IMR-90 (cell line): ENCODE results near the gene CD2BP2. TPM values are rescaled to one million over a fixed set of nuclear protein-coding genes. Genes with fewer than 3 reads are reported as not detected.
A peak's percentile ranks its signal among the peaks of the same experiment; 100 is the strongest.

Experiments used
- ATAC-seq: fragments of 200-7000 bp; cut with Tn5 transposase; 2 replicates; pipeline ENCODE4 v1.9.1; 2020; ENCODE audit warnings: low read depth, mild to moderate bottlenecking, moderate library complexity
- BruUV-seq: library from RNA; stranded (reverse); fragments of 400-500 nt; replicated peaks from 2 replicates; lab custom pipeline; 2021; lab: Mats Ljungman, UMichigan
- CTCF ChIA-PET: fragments of 300-600 bp; formaldehyde crosslinking; extraction: SDS; loops from one replicate; lab custom pipeline; 2021; ENCODE audit warnings: antibody characterized with exemption; lab: Yijun Ruan, JAX
- POLR2A ChIA-PET: fragments of 300-600 bp; sonication (Branson Sonifier 250); formaldehyde crosslinking; loops from one replicate; lab custom pipeline; 2022; ENCODE audit warnings: antibody characterized with exemption; ENCODE audit not compliant: unreplicated experiment; lab: Charles Lee
- DNase-seq: peaks from one replicate; pipeline ENCODE4 v3.0.0; 2013
- H2AFZ ChIP-seq: replicated peaks from 2 replicates; pipeline ENCODE3; 2013; ENCODE audit warnings: low read length, mild to moderate bottlenecking; ENCODE audit not compliant: poor library complexity
- H2AK5ac ChIP-seq: 2 replicates; pipeline ENCODE4 v1.6.1; 2013; ENCODE audit warnings: low read depth, low read length, inconsistent platforms
- H2AK9ac ChIP-seq: replicated peaks from 2 replicates; pipeline ENCODE3; 2013; ENCODE audit warnings: mild to moderate bottlenecking, low read depth, low read length, moderate library complexity; ENCODE audit not compliant: poor library complexity
- H2BK120ac ChIP-seq: 2 replicates; pipeline ENCODE4 v1.6.1; 2013; ENCODE audit warnings: low read depth, low read length, inconsistent platforms
- H2BK15ac ChIP-seq: 3 replicates; pipeline ENCODE4 v1.6.1; 2013; ENCODE audit warnings: low read depth, low read length, inconsistent platforms
- H2BK20ac ChIP-seq: 2 replicates; pipeline ENCODE4 v1.6.1; 2013; ENCODE audit warnings: low read depth, mild to moderate bottlenecking, inconsistent platforms, low read length, moderate library complexity
- H2BK5ac ChIP-seq: 2 replicates; pipeline ENCODE4 v1.6.1; 2013; ENCODE audit warnings: mild to moderate bottlenecking, low read depth, low read length, inconsistent platforms; ENCODE audit not compliant: poor library complexity, severe bottlenecking
- H3K14ac ChIP-seq: replicated peaks from 2 replicates; pipeline ENCODE4 v1.6.1; 2013; ENCODE audit warnings: low read depth, low read length, inconsistent platforms
- H3K18ac ChIP-seq: 2 replicates; pipeline ENCODE4 v1.6.1; 2013; ENCODE audit warnings: low read depth, low read length, control low read depth
- H3K23ac ChIP-seq: 2 replicates; pipeline ENCODE4 v1.6.1; 2013; ENCODE audit warnings: low read depth, low read length, inconsistent platforms
- H3K27ac ChIP-seq: 2 replicates; pipeline ENCODE4 v1.5.1; 2013; ENCODE audit warnings: mild to moderate bottlenecking, control low read depth, low read length; ENCODE audit not compliant: insufficient read depth
- H3K27me3 ChIP-seq: 2 replicates; pipeline ENCODE4 v1.6.1; 2013; ENCODE audit warnings: low read length; ENCODE audit not compliant: control insufficient read depth, insufficient read depth
- H3K36me3 ChIP-seq: 2 replicates; pipeline ENCODE4 v1.6.1; 2013; ENCODE audit warnings: low read length, mixed read lengths; ENCODE audit not compliant: control insufficient read depth, insufficient read depth
- H3K4ac ChIP-seq: 2 replicates; pipeline ENCODE4 v1.6.1; 2013; ENCODE audit warnings: low read depth, low read length, inconsistent platforms
- H3K4me1 ChIP-seq: 2 replicates; pipeline ENCODE4 v1.6.1; 2013; ENCODE audit warnings: low read length, mixed read lengths; ENCODE audit not compliant: control insufficient read depth, insufficient read depth
- H3K4me2 ChIP-seq: 2 replicates; pipeline ENCODE4 v1.6.1; 2013; ENCODE audit warnings: low read depth, mild to moderate bottlenecking, control low read depth, low read length, moderate library complexity
- H3K4me3 ChIP-seq: 2 replicates; pipeline ENCODE4 v1.5.1; 2013; ENCODE audit warnings: low read depth, mild to moderate bottlenecking, control low read depth, low read length, moderate library complexity; ENCODE audit not compliant: insufficient read depth
- H3K56ac ChIP-seq: 2 replicates; pipeline ENCODE4 v1.6.1; 2013; ENCODE audit warnings: low read length, inconsistent platforms; ENCODE audit not compliant: insufficient read depth; ENCODE audit errors: extremely low read depth
- H3K79me1 ChIP-seq, 2 experiments: 2 replicates each; pipeline ENCODE4 v1.6.1; 2013; ENCODE audit warnings: low read length in 2 of 2, inconsistent platforms in 1 of 2, low read depth in 1 of 2
- H3K9ac ChIP-seq: 2 replicates; pipeline ENCODE4 v1.6.1; 2013; ENCODE audit warnings: low read depth, low read length, control low read depth
- H3K9me1 ChIP-seq: 2 replicates; pipeline ENCODE4 v1.6.1; 2013; ENCODE audit warnings: low read length, inconsistent platforms; ENCODE audit not compliant: insufficient read depth
- H3K9me3 ChIP-seq: 2 replicates; pipeline ENCODE4 v1.6.1; 2013; ENCODE audit warnings: low read length; ENCODE audit not compliant: control insufficient read depth, insufficient read depth
- H4K20me1 ChIP-seq: 2 replicates; pipeline ENCODE4 v1.6.1; 2013; ENCODE audit warnings: low read length, inconsistent platforms; ENCODE audit not compliant: insufficient read depth
- H4K5ac ChIP-seq: 2 replicates; pipeline ENCODE4 v1.6.1; 2013; ENCODE audit warnings: mild to moderate bottlenecking, low read depth, low read length, control low read depth
- H4K8ac ChIP-seq, 2 experiments: 2 replicates each; pipeline ENCODE4 v1.6.1; 2013; ENCODE audit warnings: low read depth in 2 of 2, low read length in 2 of 2, control low read depth in 1 of 2, inconsistent platforms in 1 of 2
- H4K91ac ChIP-seq: 2 replicates; pipeline ENCODE4 v1.6.1; 2013; ENCODE audit warnings: low read depth, low read length, inconsistent platforms; ENCODE audit not compliant: insufficient read depth
- BHLHE40 ChIP-seq: fragments of 150-350 bp; IDR thresholded peaks from 2 replicates; pipeline ENCODE4 v1.6.1; 2016; ENCODE audit warnings: mild to moderate bottlenecking, low read depth, low read length
- CEBPB ChIP-seq: IDR thresholded peaks from 2 replicates; pipeline ENCODE4 v1.6.1; 2012; ENCODE audit warnings: low read depth, low read length, improper control_type of control experiment
- CHD1 ChIP-seq: IDR thresholded peaks from 2 replicates; pipeline ENCODE4 v1.6.1; 2012; ENCODE audit warnings: low read depth, low read length, improper control_type of control experiment
- CTCF ChIP-seq: conservative IDR thresholded peaks from 2 replicates; pipeline ENCODE4 v1.5.1; 2012; ENCODE audit warnings: mild to moderate bottlenecking, low read depth, low read length, improper control_type of control experiment
- ELK1 ChIP-seq: fragments of 150-350 bp; IDR thresholded peaks from 2 replicates; pipeline ENCODE4 v1.6.1; 2016; ENCODE audit warnings: low read depth, mild to moderate bottlenecking, low read length, moderate library complexity, borderline replicate concordance
- FOS ChIP-seq: fragments of 150-350 bp; IDR thresholded peaks from 2 replicates; pipeline ENCODE4 v1.6.1; 2016; ENCODE audit warnings: low read depth, low read length
- MAZ ChIP-seq: IDR thresholded peaks from 2 replicates; pipeline ENCODE4 v1.6.1; 2012; ENCODE audit warnings: low read depth, mild to moderate bottlenecking, low read length, improper control_type of control experiment, moderate library complexity, borderline replicate concordance
- MXI1 ChIP-seq: IDR thresholded peaks from 2 replicates; pipeline ENCODE4 v1.6.1; 2012; ENCODE audit warnings: low read depth, mild to moderate bottlenecking, low read length, moderate library complexity, borderline replicate concordance
- NFE2L2 ChIP-seq: fragments of 150-350 bp; IDR thresholded peaks from 2 replicates; pipeline ENCODE4 v1.6.1; 2016; ENCODE audit warnings: low read depth, mild to moderate bottlenecking, low read length
- POLR2A ChIP-seq: IDR thresholded peaks from 2 replicates; pipeline ENCODE4 v1.6.1; 2012; ENCODE audit warnings: mild to moderate bottlenecking, low read depth, low read length
- RAD21 ChIP-seq: IDR thresholded peaks from 2 replicates; pipeline ENCODE4 v1.6.1; 2012; ENCODE audit warnings: low read length, improper control_type of control experiment
- RCOR1 ChIP-seq: IDR thresholded peaks from 2 replicates; pipeline ENCODE4 v1.6.1; 2012; ENCODE audit warnings: mild to moderate bottlenecking, low read length, improper control_type of control experiment; ENCODE audit not compliant: insufficient replicate concordance
- RFX5 ChIP-seq: IDR thresholded peaks from 2 replicates; pipeline ENCODE4 v1.8.0; 2012; ENCODE audit warnings: low read depth, mild to moderate bottlenecking, low read length, moderate library complexity
- SMC3 ChIP-seq: fragments of 150-350 bp; IDR thresholded peaks from 2 replicates; pipeline ENCODE4 v1.6.1; 2016; ENCODE audit warnings: low read depth, mild to moderate bottlenecking, antibody characterized with exemption, low read length, moderate library complexity
- WGBS, 2 experiments: methylation state at CpG; one replicate each; pipeline versions ENCODE4 v1.1.5 to v1.1.7; 2013; ENCODE audit warnings: missing lambda C conversion rate in 2 of 2; ENCODE audit not compliant: insufficient read length in 1 of 2; ENCODE audit errors: extremely low coverage in 2 of 2; 5-methylcytosine and 5-hydroxymethylcytosine counted together
- dilution Hi-C: fragments of 300-500 bp; cut with HindIII; formaldehyde crosslinking; loops from one replicate; pipeline ENCODE4 v1.14.3; 2018; ENCODE audit warnings: low sequenced_read_pairs; ENCODE audit not compliant: unreplicated experiment
- in situ Hi-C: fragments of 300-500 bp; cut with MboI; formaldehyde crosslinking; loops from 3 replicates; pipeline ENCODE4 v1.14.3; 2019; ENCODE audit warnings: low sequenced_read_pairs, inconsistent platforms, mixed read lengths
- intact Hi-C: fragments of 100-400 bp; cut with micrococcal nuclease; formaldehyde crosslinking; loops from 2 replicates; pipeline ENCODE4 v1.10.0; 2022
- polyA plus RNA-seq, 3 experiments: library from polyadenylated mRNA; depleted of rRNA; stranded (reverse); fragments of >200 nt; gene quantifications; 2 replicates each; pipeline ENCODE4 v1.2.3, GENCODE V29; 2012; ENCODE audit warnings: low replicate concordance in 1 of 3
- total RNA-seq: library from RNA; depleted of rRNA; stranded (reverse); fragments of >200 nt; gene quantifications from 2 replicates; pipeline ENCODE4 v1.2.3, GENCODE V29; 2012
- TF ChIP-seq, protein P1 (sequence below): fragments of 150-350 bp; IDR thresholded peaks from 2 replicates; pipeline ENCODE4 v1.6.1; 2017; ENCODE audit warnings: mild to moderate bottlenecking, antibody characterized with exemption, low read length, low read depth

Gene CD2BP2
- total and polyA plus RNA-seq, 2 of the 4 experiments (the other 2 are of a cell fraction): 29.6 to 41.1 TPM

DNA sequence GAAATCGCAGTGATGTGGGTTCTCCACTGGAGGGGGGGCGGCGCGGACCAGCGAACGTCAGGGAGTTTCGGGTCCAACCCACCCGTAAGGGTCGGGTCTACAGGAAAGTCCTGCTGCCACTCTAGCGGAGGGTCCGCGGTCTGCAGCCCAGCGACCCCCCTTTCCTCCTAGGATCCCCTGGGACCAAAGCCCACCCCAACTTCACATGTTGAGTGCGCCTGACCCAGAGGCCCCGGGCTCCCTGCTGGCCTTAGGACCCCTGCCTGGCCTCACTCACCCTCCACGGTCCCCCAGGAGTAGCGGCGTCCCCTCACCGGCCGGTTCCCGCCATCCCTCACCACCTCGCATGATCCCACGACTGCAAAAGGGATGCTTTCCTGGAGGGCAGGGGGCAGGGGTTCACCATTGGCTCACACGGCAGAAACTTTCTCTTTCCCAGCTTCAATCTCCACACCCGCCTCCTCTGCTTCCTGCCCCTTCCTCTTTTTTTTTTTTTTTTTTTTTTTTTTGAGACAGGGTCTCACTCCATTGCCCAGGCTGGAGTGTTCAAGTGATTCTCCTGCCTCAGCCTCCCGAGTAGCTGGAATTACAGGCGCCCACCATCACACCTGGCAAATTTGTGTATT, 24.2 kb upstream of the CD2BP2 start:
- peaks cover 7% of the 10 kb centered on the region for H3K4me1 ChIP-seq
- H3K36me3 ChIP-seq: no peaks in the 10 kb centered on the region
- CTCF ChIA-PET: no interaction called here
- dilution Hi-C loops (no loop called here), intact Hi-C loops (loop anchor here (2.0 kb wide), 1 partner anchor 16 kb away; the partner anchor contains the start of gene ZNF48), in situ Hi-C loops (no loop called here)
- H2BK15ac ChIP-seq: no peak overlapping the region
- peak overlapping the region; percentile 72 for H3K23ac ChIP-seq
- peak overlapping the region in 1 of 2 experiments; percentile 69; a peak in 1 of 4 replicates for H4K8ac ChIP-seq
- 27% methylated on average over 12 of the region's 27 CpGs; no CpG with 5 or more reads in 1 of the 2 experiments for WGBS, 2 experiments
- H3K27me3 ChIP-seq: no peaks in the 10 kb centered on the region
- H3K9me3 ChIP-seq: no peaks in the 10 kb centered on the region
- H3K9me1 ChIP-seq: peaks cover 16% of the 10 kb centered on the region
- peak overlapping the region; percentile 35 for H2BK5ac ChIP-seq
- H3K4me3 ChIP-seq: peak overlapping the region; percentile 71
- peak overlapping the region; percentile 57 for H3K9ac ChIP-seq
- 0 out of 2 replicates have a peak overlapping the region, but pooled peaks have one; percentile 33 for H4K5ac ChIP-seq
- H4K91ac ChIP-seq: no peak overlapping the region
- peak overlapping the region; percentile 98 for H2AK9ac ChIP-seq
- POLR2A ChIA-PET: no interaction called here
- H2BK20ac ChIP-seq: no peak overlapping the region
- peak overlapping the region; percentile 58 for H3K4ac ChIP-seq
- H3K18ac ChIP-seq: no peak overlapping the region
- H2AK5ac ChIP-seq: peak overlapping the region; percentile 74
- H3K27ac ChIP-seq: peak overlapping the region; percentile 50
- H3K4me2 ChIP-seq: peak overlapping the region; percentile 92
- no TSS peak for BruUV-seq
- no peak for DNase-seq
- H2BK120ac ChIP-seq: no peak overlapping the region; the same call in 1 of the 2 replicates
- ATAC-seq: no peak
- no peak overlapping the region for H3K56ac ChIP-seq
- peak overlapping the region; percentile 99 for H2AFZ ChIP-seq
- H4K20me1 ChIP-seq: peaks cover 10% of the 10 kb centered on the region
- H3K14ac ChIP-seq: peak overlapping the region; percentile 7; the same call in 1 of the 2 replicates
- H3K79me1 ChIP-seq: peaks cover 5 to 30% of the 10 kb centered on the region in 2 experiments
- TF ChIP-seq RCOR1 (no peak), BHLHE40 (no peak), MAZ (no peak), CEBPB (no peak), ELK1 (no peak), POLR2A (no peak), NFE2L2 (no peak), SMC3 (no peak), FOS (no peak), MXI1 (no peak), RAD21 (no peak), RFX5 (no peak), CHD1 (no peak), CTCF (no peak)
- TF ChIP-seq, protein P1, sequence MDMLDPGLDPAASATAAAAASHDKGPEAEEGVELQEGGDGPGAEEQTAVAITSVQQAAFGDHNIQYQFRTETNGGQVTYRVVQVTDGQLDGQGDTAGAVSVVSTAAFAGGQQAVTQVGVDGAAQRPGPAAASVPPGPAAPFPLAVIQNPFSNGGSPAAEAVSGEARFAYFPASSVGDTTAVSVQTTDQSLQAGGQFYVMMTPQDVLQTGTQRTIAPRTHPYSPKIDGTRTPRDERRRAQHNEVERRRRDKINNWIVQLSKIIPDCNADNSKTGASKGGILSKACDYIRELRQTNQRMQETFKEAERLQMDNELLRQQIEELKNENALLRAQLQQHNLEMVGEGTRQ: no peak
